Measurements from ENCODE around the gene TLCD3B. TPM values are rescaled to one million over a fixed set of nuclear protein-coding genes. Genes with fewer than 3 reads are reported as not detected.

The TLCD3B gene
- total RNA-seq, 1 experiment from 2014 or later: 0.47 TPM

DNA sequence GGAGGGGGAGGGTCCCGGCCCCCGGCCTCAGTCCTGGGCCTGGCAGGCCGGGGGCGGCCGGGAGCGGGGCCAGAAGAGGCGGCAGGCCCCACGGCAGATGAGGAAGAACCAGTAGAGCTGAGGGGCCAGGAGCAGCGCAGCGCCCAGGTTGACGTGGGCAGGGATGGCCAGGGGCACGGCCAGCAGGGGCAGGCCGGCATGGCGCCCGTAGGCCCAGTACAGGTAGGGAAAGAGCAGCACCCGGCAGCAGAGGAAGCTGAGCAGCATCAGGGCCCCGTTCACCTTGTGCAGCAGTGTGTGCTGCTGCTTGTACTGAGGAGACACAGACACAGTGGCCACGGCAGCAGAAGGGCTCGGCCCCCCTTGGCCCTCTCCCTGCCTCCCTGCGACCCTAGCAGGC is 5.9 kb downstream of the TLCD3B start:
- Histone ChIP-seq H2AFZ (ENCODE audit: low read length) (no peak overlapping the region), H3K27me3 (ENCODE audit: low read length) (no peaks in the 10 kb centered on the region), H3K27ac (ENCODE audit: low read length) (no peak overlapping the region), H3K9ac (ENCODE audit: low read length) (no peak overlapping the region), H3K79me2 (ENCODE audit: low read length) (no peaks in the 10 kb centered on the region), H3K4me3 (ENCODE audit: low read length) (no peak overlapping the region), H3F3A (ENCODE audit: low read length, unreplicated experiment) (no peaks in the 10 kb centered on the region), H3K9me2 (replicated peaks; ENCODE audit: low read length) (no peaks in the 10 kb centered on the region), H3K4me2 (ENCODE audit: low read length) (no peak overlapping the region), H3K9me3 (ENCODE audit: low read length) (no peaks in the 10 kb centered on the region), H4K20me1 (ENCODE audit: low read length) (no peaks in the 10 kb centered on the region), H3K4me1 (ENCODE audit: insufficient read depth, low read length) (no peaks in the 10 kb centered on the region), H3K36me3 (ENCODE audit: low read depth, low read length) (no peaks in the 10 kb centered on the region)
- POLR2A ChIA-PET (ENCODE audit: unreplicated experiment): no interaction called here
- no peak for DNase-seq
- no TSS peak for BruUV-seq (replicated peaks)
- no peak for TF ChIP-seq EZH2phosphoT487 (IDR thresholded peaks at IDR 0.05; ENCODE audit: borderline replicate concordance, low read length)
- TF ChIP-seq, protein P1, sequence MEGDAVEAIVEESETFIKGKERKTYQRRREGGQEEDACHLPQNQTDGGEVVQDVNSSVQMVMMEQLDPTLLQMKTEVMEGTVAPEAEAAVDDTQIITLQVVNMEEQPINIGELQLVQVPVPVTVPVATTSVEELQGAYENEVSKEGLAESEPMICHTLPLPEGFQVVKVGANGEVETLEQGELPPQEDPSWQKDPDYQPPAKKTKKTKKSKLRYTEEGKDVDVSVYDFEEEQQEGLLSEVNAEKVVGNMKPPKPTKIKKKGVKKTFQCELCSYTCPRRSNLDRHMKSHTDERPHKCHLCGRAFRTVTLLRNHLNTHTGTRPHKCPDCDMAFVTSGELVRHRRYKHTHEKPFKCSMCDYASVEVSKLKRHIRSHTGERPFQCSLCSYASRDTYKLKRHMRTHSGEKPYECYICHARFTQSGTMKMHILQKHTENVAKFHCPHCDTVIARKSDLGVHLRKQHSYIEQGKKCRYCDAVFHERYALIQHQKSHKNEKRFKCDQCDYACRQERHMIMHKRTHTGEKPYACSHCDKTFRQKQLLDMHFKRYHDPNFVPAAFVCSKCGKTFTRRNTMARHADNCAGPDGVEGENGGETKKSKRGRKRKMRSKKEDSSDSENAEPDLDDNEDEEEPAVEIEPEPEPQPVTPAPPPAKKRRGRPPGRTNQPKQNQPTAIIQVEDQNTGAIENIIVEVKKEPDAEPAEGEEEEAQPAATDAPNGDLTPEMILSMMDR (conservative IDR thresholded peaks at IDR 0.05; ENCODE audit: low read depth, low read length): no peak
- no peak for TF ChIP-seq EZH2 (IDR thresholded peaks at IDR 0.05; ENCODE audit: low read length, unreplicated experiment)
- no peak for ATAC-seq
- CTCF ChIA-PET: no interaction called here
- intact Hi-C loops (cut with micrococcal nuclease): no loop called here

DNA sequence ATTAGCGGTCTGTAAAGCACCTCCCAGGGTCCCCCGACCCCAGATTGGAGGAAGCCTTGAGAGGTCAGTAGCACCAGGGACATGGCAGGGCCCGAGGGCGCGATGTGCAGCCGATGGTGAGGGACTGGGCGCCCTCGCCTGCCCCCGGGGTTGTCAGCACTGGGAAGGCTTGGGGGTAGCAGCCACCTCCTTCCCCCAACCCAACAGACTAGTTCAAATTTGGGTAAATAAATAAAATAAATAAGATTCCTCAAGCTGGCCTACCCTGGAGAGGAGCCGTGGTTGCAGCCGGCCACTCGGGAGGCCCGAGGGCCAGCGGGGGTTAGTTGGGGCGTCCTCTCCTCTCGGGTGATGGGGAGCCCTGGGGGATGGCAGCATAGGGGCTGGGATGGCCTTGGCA is 6.6 kb downstream of the TLCD3B start:
- Histone ChIP-seq H2AFZ (ENCODE audit: low read length) (no peak overlapping the region), H3F3A (ENCODE audit: low read length, unreplicated experiment) (no peaks in the 10 kb centered on the region), H3K79me2 (ENCODE audit: low read length) (no peaks in the 10 kb centered on the region), H3K9me2 (replicated peaks; ENCODE audit: low read length) (no peaks in the 10 kb centered on the region), H3K27me3 (ENCODE audit: low read length) (no peaks in the 10 kb centered on the region), H3K9ac (ENCODE audit: low read length) (no peak overlapping the region), H3K4me2 (ENCODE audit: low read length) (no peak overlapping the region), H3K9me3 (ENCODE audit: low read length) (no peaks in the 10 kb centered on the region), H3K4me1 (ENCODE audit: insufficient read depth, low read length) (no peaks in the 10 kb centered on the region), H3K4me3 (ENCODE audit: low read length) (no peak overlapping the region), H3K27ac (ENCODE audit: low read length) (no peak overlapping the region), H4K20me1 (ENCODE audit: low read length) (no peaks in the 10 kb centered on the region), H3K36me3 (ENCODE audit: low read depth, low read length) (no peaks in the 10 kb centered on the region)
- POLR2A ChIA-PET (ENCODE audit: unreplicated experiment): no interaction called here
- no TSS peak for BruUV-seq (replicated peaks)
- ATAC-seq (no peak), DNase-seq (no peak)
- intact Hi-C loops (cut with micrococcal nuclease): loop anchor here (5.0 kb wide), 3 partner anchors 162 to 322 kb away; partner anchors contain the start of genes CDIPT and PAGR1
- TF ChIP-seq, protein P1 (conservative IDR thresholded peaks at IDR 0.05; ENCODE audit: low read depth, low read length): no peak
- TF ChIP-seq EZH2phosphoT487 (IDR thresholded peaks at IDR 0.05; ENCODE audit: borderline replicate concordance, low read length): no peak
- no peak for TF ChIP-seq EZH2 (IDR thresholded peaks at IDR 0.05; ENCODE audit: low read length, unreplicated experiment)
- CTCF ChIA-PET: no interaction called here

DNA sequence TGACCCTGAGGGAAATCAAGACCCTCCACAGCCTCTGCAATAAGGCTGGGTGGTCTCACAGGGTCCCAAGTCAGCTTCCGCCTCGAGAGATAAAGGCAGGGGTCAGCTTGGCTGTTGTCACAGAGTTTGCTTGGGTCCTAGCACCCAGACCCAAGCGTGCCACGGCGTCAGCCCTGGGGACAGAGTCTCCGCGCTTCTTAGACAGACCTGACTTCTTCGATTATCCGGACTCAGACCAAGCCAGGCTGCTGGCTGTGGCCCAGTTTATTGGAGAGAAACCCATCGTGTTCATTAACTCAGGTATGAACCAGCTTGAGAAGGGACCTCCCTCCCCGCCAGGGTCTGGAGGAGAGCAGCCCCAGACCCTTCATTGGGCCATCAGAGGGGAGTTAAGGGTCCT is 7.5 kb downstream of the TLCD3B start:
- no peaks in the 10 kb centered on the region for H4K20me1 ChIP-seq (ENCODE audit: low read length)
- H3K79me2 ChIP-seq (ENCODE audit: low read length): no peaks in the 10 kb centered on the region
- H3K9me2 ChIP-seq (replicated peaks; ENCODE audit: low read length): no peaks in the 10 kb centered on the region
- no peaks in the 10 kb centered on the region for H3K36me3 ChIP-seq (ENCODE audit: low read depth, low read length)
- intact Hi-C loops (cut with micrococcal nuclease): loop anchor here (5.0 kb wide), 3 partner anchors 161 to 321 kb away; partner anchors contain the start of genes CDIPT and PAGR1
- no peak overlapping the region for H3K4me2 ChIP-seq (ENCODE audit: low read length)
- no peak for ATAC-seq
- H3K4me3 ChIP-seq (ENCODE audit: low read length): no peak overlapping the region
- POLR2A ChIA-PET (ENCODE audit: unreplicated experiment): no interaction called here
- no peaks in the 10 kb centered on the region for H3F3A ChIP-seq (ENCODE audit: low read length, unreplicated experiment)
- no TSS peak for BruUV-seq (replicated peaks)
- no peak overlapping the region for H3K9ac ChIP-seq (ENCODE audit: low read length)
- no peaks in the 10 kb centered on the region for H3K4me1 ChIP-seq (ENCODE audit: insufficient read depth, low read length)
- no peak for DNase-seq
- no peak overlapping the region for H2AFZ ChIP-seq (ENCODE audit: low read length)
- no peaks in the 10 kb centered on the region for H3K27me3 ChIP-seq (ENCODE audit: low read length)
- H3K9me3 ChIP-seq (ENCODE audit: low read length): no peaks in the 10 kb centered on the region
- H3K27ac ChIP-seq (ENCODE audit: low read length): no peak overlapping the region
- TF ChIP-seq EZH2phosphoT487 (IDR thresholded peaks at IDR 0.05; ENCODE audit: borderline replicate concordance, low read length): no peak
- TF ChIP-seq, protein P1 (conservative IDR thresholded peaks at IDR 0.05; ENCODE audit: low read depth, low read length): no peak
- TF ChIP-seq EZH2 (IDR thresholded peaks at IDR 0.05; ENCODE audit: low read length, unreplicated experiment): no peak
- CTCF ChIA-PET: no interaction called here

All from PC-3 (cell line).